Neural progenitor cell (in vitro differentiated cells): ENCODE measurements around the gene PSMD13. TPM values are rescaled to one million over a fixed set of nuclear protein-coding genes. Genes with fewer than 3 reads are reported as not detected.
"Not testable (repeated sequence)": the region's sequence is repeated elsewhere in the genome, so short reads cannot be mapped to it uniquely, and the experiment has no call there.

Experiments used
- DNase-seq: peaks from one replicate; pipeline ENCODE4 v3.0.0-alpha.2; 2016; ENCODE audit warnings: low spot score
- H2AFZ ChIP-seq: fragments of 200-600 bp; sonication (generic); replicated peaks from 2 replicates; pipeline ENCODE4 v1.6.1; 2016; ENCODE audit warnings: antibody characterized with exemption
- H3F3A ChIP-seq: fragments of 200-600 bp; sonication (generic); 2 replicates; pipeline ENCODE4 v1.6.1; 2016; ENCODE audit warnings: antibody characterized with exemption, low read depth
- H3K27ac ChIP-seq: fragments of 200-600 bp; sonication (generic); 2 replicates; pipeline ENCODE4 v1.5.1; 2016; ENCODE audit warnings: mild to moderate bottlenecking
- H3K27me3 ChIP-seq: fragments of 200-600 bp; sonication (generic); 2 replicates; pipeline ENCODE4 v1.6.1; 2016; ENCODE audit warnings: mild to moderate bottlenecking, moderate library complexity
- H3K36me3 ChIP-seq: fragments of 200-600 bp; sonication (generic); 2 replicates; pipeline ENCODE4 v1.5.1; 2016
- H3K4me1 ChIP-seq: fragments of 200-600 bp; sonication (generic); 2 replicates; pipeline ENCODE4 v1.6.1; 2016; ENCODE audit warnings: mixed run types
- H3K4me2 ChIP-seq: fragments of 200-600 bp; sonication (generic); 2 replicates; pipeline ENCODE4 v1.6.1; 2016
- H3K4me3 ChIP-seq: fragments of 200-600 bp; sonication (generic); 2 replicates; pipeline ENCODE4 v1.5.1; 2016
- H3K79me2 ChIP-seq: fragments of 200-600 bp; sonication (generic); 2 replicates; pipeline ENCODE4 v1.6.1; 2016; ENCODE audit warnings: low read depth
- H3K9ac ChIP-seq: fragments of 200-600 bp; sonication (generic); 2 replicates; pipeline ENCODE4 v1.6.1; 2016
- H3K9me3 ChIP-seq: fragments of 200-600 bp; sonication (generic); 2 replicates; pipeline ENCODE4 v1.5.1; 2016; ENCODE audit warnings: low read depth
- H4K20me1 ChIP-seq: fragments of 200-600 bp; sonication (generic); 2 replicates; pipeline ENCODE4 v1.6.1; 2016; ENCODE audit warnings: low read depth
- H3K27ac Mint-ChIP-seq: 3 replicates; pipeline ENCODE4 v1.8.0; 2021; ENCODE audit warnings: mixed read lengths
- H3K27me3 Mint-ChIP-seq: 2 replicates; pipeline ENCODE4 v1.8.0; 2022; ENCODE audit warnings: low read depth, mild to moderate bottlenecking, inconsistent platforms, moderate library complexity, mixed read lengths; ENCODE audit not compliant: insufficient read depth
- H3K36me3 Mint-ChIP-seq: 3 replicates; pipeline ENCODE4 v1.8.0; 2021; ENCODE audit warnings: mixed read lengths
- H3K4me1 Mint-ChIP-seq: 3 replicates; pipeline ENCODE4 v1.8.0; 2021; ENCODE audit warnings: mixed read lengths
- H3K4me3 Mint-ChIP-seq: 3 replicates; pipeline ENCODE4 v1.8.0; 2021; ENCODE audit warnings: mild to moderate bottlenecking, moderate library complexity, mixed read lengths
- H3K9me3 Mint-ChIP-seq: 3 replicates; pipeline ENCODE4 v1.8.0; 2020; ENCODE audit warnings: mixed read lengths
- CTCF ChIP-seq: fragments of 200-600 bp; sonication (generic); IDR thresholded peaks from 2 replicates; pipeline ENCODE4 v1.5.1; 2017; ENCODE audit warnings: antibody characterized with exemption, mild to moderate bottlenecking
- EZH2 ChIP-seq: fragments of 200-600 bp; sonication (generic); IDR thresholded peaks from 2 replicates; pipeline ENCODE4 v1.6.1; 2017; ENCODE audit warnings: antibody characterized with exemption, mild to moderate bottlenecking, moderate library complexity
- EZH2phosphoT487 ChIP-seq: fragments of 200-600 bp; sonication (generic); IDR thresholded peaks from 2 replicates; pipeline ENCODE4 v1.6.1; 2017; ENCODE audit warnings: antibody characterized with exemption
- total RNA-seq: library from RNA; depleted of rRNA; stranded (reverse); fragments of >200 nt; gene quantifications from 2 replicates; pipeline ENCODE4 v1.2.3, GENCODE V29; 2015; ENCODE audit warnings: low replicate concordance

PSMD13 gene
- total RNA-seq, 1 donor from 2014 or later, result 90.6 TPM

GRCh38 chr11:235609-235996 is 1.2 kb upstream of the PSMD13 start:
- Histone ChIP-seq H3K4me1 (peaks cover 12% of the 10 kb centered on the region), H3K27ac (no peak overlapping the region), H2AFZ (peak overlapping the region; percentile 30), H4K20me1 (peaks cover 11% of the 10 kb centered on the region), H3F3A (peaks cover 12% of the 10 kb centered on the region), H3K36me3 (no peaks in the 10 kb centered on the region), H3K27me3 (no peaks in the 10 kb centered on the region), H3K9ac (peak overlapping the region; percentile 54), H3K4me2 (peak overlapping the region; percentile 91), H3K4me3 (peak overlapping the region; percentile 70), H3K9me3 (no peaks in the 10 kb centered on the region), H3K79me2 (peaks cover 46% of the 10 kb centered on the region)
- H3K27ac Mint-ChIP-seq, result peak overlapping the region; percentile 72
- TF ChIP-seq EZH2, result no peak
- no peak for TF ChIP-seq EZH2phosphoT487
- TF ChIP-seq CTCF, result no peak
- peaks cover 23% of the 10 kb centered on the region for H3K4me1 Mint-ChIP-seq
- peaks cover 2% of the 10 kb centered on the region for H3K36me3 Mint-ChIP-seq
- no peak for DNase-seq
- H3K27me3 Mint-ChIP-seq, result peaks cover 4% of the 10 kb centered on the region
- no peaks in the 10 kb centered on the region for H3K9me3 Mint-ChIP-seq
- H3K4me3 Mint-ChIP-seq, result peak overlapping the region; percentile 97

- Histone ChIP-seq H3K4me3 (peak within 1 kb of the TSS; percentile 89), H3K4me2 (peak within 1 kb of the TSS; percentile 98), H3F3A (peaks cover 12% of the 10 kb centered on the region), H2AFZ (peak within 1 kb of the TSS; percentile 90), H3K27ac (peak within 1 kb of the TSS; percentile 80), H3K9me3 (no peaks in the 10 kb centered on the region), H3K36me3 (no peaks in the 10 kb centered on the region), H3K9ac (peak within 1 kb of the TSS; percentile 65), H3K27me3 (no peaks in the 10 kb centered on the region), H3K79me2 (peaks cover 46% of the 10 kb centered on the region), H3K4me1 (peaks cover 12% of the 10 kb centered on the region), H4K20me1 (peaks cover 11% of the 10 kb centered on the region)
- TF ChIP-seq EZH2phosphoT487, result no peak
- no peak for TF ChIP-seq EZH2
- peak; percentile 32 for TF ChIP-seq CTCF
- Mint-ChIP-seq H3K27me3 (peaks cover 4% of the 10 kb centered on the region), H3K36me3 (peaks cover 2% of the 10 kb centered on the region), H3K4me3 (peak within 1 kb of the TSS; percentile 97), H3K9me3 (no peaks in the 10 kb centered on the region), H3K27ac (peak within 1 kb of the TSS; percentile 94), H3K4me1 (peaks cover 23% of the 10 kb centered on the region)
- DNase-seq, result peak; percentile 93
These were observed 591 bp upstream of the PSMD13 start, which contains the start of gene SIRT3 for GRCh38 chr11:235997-236773. TSS of gene SIRT3 (minus strand) at chr11:236342. CDS start at chr11:236328, 14 bp downstream.

GRCh38 chr11:238346-238745 is 1.6 kb downstream of the PSMD13 start:
- peak overlapping the region; percentile 98 for H3K4me2 ChIP-seq
- peaks cover 12% of the 10 kb centered on the region for H3K4me1 ChIP-seq
- peaks cover 12% of the 10 kb centered on the region for H3F3A ChIP-seq
- H3K9me3 Mint-ChIP-seq, H3K27ac ChIP-seq, H3K27me3 ChIP-seq, H3K9me3 ChIP-seq, H2AFZ ChIP-seq, H3K27me3 Mint-ChIP-seq, H3K27ac Mint-ChIP-seq, H3K36me3 ChIP-seq, DNase-seq, H3K9ac ChIP-seq, H3K4me3 ChIP-seq: not testable (repeated sequence)
- H3K4me3 Mint-ChIP-seq, result peak overlapping the region; percentile 97
- peaks cover 13% of the 10 kb centered on the region for H3K36me3 Mint-ChIP-seq
- peaks cover 23% of the 10 kb centered on the region for H3K4me1 Mint-ChIP-seq
- peaks cover 11% of the 10 kb centered on the region for H4K20me1 ChIP-seq
- peaks cover 46% of the 10 kb centered on the region for H3K79me2 ChIP-seq

GRCh38 chr11:240315-240714 is 3.5 kb downstream of the PSMD13 start:
- H3K9me3 Mint-ChIP-seq, result no peaks in the 10 kb centered on the region
- no peak overlapping the region for H3K4me3 Mint-ChIP-seq
- Histone ChIP-seq H3K4me3 (no peak overlapping the region), H3F3A (peaks cover 11% of the 10 kb centered on the region), H3K9ac (no peak overlapping the region), H3K4me1 (peaks cover 9% of the 10 kb centered on the region), H3K4me2 (no peak overlapping the region), H3K27me3 (no peaks in the 10 kb centered on the region), H2AFZ (no peak overlapping the region), H3K9me3 (no peaks in the 10 kb centered on the region), H3K36me3 (peaks cover 7% of the 10 kb centered on the region), H4K20me1 (peaks cover 11% of the 10 kb centered on the region), H3K27ac (no peak overlapping the region), H3K79me2 (peaks cover 39% of the 10 kb centered on the region)
- H3K4me1 Mint-ChIP-seq, result peaks cover 18% of the 10 kb centered on the region
- DNase-seq, result no peak
- H3K36me3 Mint-ChIP-seq, result peaks cover 15% of the 10 kb centered on the region
- no peak for TF ChIP-seq CTCF
- no peak for TF ChIP-seq EZH2
- H3K27me3 Mint-ChIP-seq, result no peaks in the 10 kb centered on the region
- no peak overlapping the region for H3K27ac Mint-ChIP-seq
